ENCODE measurements around the gene MTA3. TPM values are rescaled to one million over a fixed set of nuclear protein-coding genes. Genes with fewer than 3 reads are reported as not detected.
A peak's percentile ranks its signal among the peaks of the same experiment; 100 is the strongest.

MTA3 gene
- total RNA-seq, 1 experiment from 2014 or later = 24.0 TPM

DNA sequence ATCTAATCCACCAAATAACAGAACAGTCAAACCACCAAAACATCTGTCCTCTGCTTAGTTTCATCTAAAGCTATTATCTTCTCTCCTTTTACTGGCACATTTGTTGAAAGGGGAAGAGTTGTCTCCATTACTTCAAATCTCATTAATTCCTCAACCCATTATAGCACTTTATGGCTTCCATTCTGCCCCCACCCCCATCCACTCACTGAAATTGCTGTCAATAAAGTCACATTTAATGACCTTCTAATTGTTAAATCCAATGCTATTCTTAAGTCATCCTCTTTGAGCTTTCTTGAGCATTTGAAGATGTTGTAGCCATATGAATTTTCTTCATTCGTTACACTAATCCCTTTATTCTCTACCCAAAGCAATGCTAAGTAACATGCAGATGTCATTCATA lies 190.3 kb downstream of the MTA3 start:
- DNase-seq (ENCODE audit: low read depth) = no peak

DNA sequence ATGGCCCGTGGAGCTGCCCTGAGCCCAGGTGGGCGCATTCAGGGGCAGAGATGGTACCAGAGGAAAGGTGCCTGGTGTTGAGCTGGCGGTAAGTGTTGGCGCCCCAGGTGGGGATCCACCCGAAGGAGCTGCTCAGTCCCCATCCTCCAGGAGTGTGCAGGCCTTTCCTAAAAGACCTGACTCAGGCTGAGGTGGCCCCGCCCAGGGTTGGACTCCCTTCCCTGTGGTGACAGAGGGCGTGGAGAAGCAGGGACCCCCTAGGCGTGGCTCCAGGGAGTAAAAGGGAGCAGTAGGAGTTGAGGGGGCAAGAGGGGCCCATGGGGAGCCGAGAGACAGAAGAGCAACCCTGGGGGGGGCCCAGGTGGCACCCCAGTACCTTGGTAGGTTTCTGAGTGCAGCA lies 193.1 kb downstream of the MTA3 start:
- no peak for DNase-seq (ENCODE audit: low read depth)

DNA sequence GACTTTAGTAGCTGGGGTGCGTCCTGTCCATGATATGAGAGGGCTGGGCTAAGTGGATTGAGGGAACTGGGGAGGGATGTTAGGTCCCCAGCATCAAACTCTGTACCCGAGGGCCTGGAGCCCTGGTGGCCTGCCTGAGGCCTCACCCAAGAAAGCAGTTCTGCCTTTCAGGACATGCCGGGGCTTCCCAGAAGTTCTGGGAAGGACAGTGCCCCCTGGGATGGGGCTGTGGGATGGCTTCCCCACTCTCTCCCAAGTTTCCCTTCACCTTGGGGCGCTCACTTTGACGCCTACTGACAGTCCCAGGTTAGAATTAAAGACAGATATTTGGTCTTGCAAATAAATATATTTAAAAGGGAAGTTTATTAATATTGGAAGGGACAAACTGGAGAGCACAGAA lies 193.7 kb downstream of the MTA3 start:
- no peak for DNase-seq (ENCODE audit: low read depth)

DNA sequence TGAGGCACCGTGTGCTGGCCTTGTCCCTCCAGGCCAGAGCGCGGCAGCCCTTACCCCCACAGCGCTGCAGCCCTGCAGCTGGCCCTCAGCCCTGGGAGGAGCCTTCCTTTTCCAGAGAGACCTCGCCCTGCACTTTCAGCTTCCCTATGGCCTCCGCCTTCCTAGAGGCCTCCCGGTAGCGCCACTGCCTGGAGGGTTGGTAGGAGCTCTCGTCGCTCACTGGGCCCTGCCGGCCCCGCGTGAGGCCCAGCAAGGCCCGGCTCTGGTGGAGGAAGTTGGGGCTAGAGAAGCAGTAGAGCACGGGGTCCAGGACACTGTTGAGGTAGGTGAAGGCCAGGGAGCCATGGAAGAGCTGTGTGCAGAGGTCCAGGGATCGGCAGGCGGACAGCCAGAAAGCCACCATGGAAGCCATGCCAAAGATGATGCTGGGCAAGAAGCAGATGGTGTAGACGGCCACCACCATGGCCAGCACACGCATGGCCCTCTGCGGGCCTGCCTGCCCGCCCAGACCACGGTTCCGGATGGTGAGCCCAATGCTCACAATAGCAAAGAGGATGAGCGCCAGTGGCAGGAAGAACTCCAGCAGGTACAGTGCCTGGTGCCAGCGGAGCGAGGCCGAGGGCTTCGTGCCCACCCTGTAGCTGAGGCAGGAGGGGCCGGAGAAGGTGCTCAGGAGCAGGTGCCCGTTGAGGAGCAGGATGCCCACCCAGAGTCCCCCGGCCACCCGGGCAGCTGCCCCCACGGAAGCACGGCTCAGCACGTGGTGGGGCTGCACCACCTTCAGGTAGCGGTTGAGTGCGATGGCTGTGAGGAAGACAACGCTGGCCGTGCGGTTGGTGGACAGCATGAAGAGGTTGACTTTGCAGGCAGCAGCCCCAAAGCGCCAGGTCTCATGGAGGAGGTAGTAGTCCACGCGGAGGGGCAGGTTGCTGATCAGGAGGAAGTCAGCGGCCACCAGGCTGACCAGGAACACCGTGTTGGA lies 194.7 kb downstream of the MTA3 start:
- DNase-seq (ENCODE audit: low read depth) = no peak

DNA sequence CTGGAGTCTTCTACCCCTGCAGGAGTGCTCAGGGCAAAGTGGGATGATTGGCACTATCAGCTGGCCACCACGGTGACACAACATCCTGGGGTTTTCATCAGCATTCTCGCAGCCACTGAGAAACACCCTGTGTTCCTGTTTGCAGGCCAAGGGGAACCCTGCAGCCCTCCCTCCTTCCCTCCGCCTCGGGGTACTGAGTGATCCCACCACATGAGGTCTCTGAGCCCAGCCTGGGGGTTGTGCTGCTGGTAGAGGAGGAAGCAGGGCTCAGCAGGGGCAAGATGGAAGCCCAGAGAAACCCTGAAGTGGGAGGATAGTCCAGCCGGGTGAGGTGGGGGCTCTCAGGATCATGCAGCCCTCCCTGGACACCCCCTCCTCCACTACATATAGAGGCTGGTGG lies 195.7 kb downstream of the MTA3 start, which contains the start of gene OXER1:
Gene OXER1 (minus strand): TSS at position 40 of the 400 bp plus-strand sequence. CDS start 73 bp downstream, outside the sequence.
- DNase-seq (ENCODE audit: low read depth) = no peak

DNA sequence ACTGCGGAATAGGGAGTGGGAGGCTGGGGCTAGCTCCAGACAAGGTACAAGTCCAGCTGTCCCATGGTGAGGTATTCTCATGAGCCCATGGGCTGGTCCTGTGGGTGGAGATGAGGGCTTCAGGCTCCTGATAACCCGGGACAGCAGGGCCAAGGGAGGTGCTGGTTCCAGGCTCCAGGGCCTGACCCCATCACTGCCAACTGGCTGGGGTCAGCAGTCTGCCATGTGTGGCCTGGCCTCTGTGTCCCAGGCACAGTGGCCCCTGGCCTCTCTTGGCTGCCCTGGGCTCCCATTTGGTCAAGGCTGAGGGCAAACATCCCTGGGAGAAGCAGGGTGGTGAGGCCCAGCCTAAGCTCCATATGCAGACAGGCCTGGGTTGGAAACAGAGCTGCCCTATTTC lies 196.5 kb downstream of the MTA3 start:
- no peak for DNase-seq (ENCODE audit: low read depth)

DNA sequence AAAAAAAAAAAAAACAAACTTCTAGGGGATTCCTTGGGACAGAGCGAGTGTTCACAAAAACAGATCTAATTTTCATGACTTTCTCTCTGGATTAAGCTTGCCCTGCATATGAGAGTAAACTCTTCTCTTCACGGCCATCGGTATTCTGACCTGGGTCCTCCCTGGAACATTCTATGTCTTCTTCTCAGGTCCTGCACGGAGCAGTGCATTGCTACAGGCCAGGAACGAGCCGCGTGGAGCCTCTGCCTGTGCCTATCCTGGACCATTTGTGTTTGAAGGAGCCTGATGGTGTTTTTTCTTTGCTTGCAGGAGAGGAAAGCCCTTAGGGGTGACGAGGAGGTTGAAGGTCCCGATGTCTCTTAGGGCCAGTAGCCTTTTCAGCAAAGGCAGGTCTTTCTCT lies 197.3 kb downstream of the MTA3 start:
- no peak for DNase-seq (ENCODE audit: low read depth)

DNA sequence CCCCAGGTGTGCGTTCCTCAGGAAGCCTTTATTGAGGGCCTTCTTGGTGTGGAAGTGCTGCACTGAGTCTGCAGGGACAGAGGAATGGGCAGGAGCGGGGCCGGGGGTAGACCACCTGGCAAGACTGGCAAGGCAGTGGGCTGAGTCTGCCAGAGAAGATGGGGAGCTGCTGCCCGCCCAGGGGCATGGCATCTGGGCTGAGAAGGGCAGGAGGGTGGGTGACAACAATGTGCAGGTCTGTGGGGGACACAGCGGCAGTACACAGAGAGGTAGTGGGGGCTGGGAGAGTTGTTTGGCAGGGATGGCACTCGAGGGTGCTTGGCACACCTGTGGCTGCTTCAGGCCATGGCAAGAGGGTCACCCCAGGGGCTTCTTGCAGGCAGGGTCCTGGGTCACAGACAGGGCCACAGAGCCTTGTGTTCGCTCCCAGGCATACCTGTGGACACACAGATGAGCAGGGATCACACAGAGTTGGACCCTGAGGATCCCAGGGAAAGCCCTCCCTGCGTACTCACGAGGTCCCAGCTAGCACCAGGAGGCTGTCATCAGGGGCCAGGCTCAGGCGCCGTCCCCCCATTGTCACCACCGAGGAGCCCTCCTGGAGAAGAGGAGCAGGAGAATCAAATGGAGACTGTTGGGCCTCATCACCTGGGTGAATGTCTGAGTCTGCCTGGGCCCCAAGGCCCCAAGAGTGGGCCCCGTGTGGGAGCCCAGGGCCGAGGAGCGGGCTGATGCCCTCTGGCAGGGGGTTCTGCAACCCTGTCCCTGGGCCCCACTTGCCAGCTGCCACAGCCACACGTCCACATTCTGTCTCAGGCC lies 198.9 kb downstream of the MTA3 start:
- DNase-seq (ENCODE audit: low read depth) = no peak

DNA sequence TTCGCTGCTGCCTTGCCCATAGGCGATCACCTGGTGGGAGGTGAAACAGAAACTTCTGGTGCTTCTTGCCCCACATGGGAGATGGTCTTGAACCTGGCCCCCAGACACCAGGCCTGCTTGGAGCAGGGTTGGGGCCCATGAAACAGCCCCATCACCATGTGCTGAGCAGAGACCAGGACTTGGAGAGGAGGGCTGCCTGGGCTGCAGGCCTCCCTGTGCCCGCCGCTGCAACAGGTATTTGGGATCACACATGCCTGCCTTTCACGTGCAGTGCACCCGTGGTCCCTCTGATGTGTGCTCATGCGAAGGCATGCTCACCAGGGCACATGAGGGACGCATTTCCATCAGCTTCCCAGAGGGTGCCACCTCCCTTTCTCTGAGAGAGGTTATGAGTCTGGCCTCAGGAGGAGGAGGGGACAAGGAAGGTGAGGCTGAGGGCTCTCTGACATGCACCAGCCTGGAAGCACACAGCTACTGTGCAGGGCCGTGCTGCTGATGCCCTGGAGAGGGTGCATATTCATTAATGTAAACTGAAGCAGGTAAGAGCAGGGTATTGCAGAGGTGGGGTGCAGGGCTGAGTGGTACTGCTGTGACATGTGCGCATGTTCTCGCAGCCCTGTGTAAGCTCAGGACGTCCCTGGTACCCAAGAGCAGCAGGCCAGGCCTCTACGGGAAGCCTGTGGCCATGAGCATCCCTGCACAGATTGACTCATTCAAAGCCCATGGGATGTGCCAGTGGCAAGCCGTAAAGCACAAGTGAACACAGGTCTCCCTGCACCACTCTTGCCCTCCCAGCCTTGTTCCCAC lies 199.7 kb downstream of the MTA3 start:
- DNase-seq (ENCODE audit: low read depth) = no peak

DNA sequence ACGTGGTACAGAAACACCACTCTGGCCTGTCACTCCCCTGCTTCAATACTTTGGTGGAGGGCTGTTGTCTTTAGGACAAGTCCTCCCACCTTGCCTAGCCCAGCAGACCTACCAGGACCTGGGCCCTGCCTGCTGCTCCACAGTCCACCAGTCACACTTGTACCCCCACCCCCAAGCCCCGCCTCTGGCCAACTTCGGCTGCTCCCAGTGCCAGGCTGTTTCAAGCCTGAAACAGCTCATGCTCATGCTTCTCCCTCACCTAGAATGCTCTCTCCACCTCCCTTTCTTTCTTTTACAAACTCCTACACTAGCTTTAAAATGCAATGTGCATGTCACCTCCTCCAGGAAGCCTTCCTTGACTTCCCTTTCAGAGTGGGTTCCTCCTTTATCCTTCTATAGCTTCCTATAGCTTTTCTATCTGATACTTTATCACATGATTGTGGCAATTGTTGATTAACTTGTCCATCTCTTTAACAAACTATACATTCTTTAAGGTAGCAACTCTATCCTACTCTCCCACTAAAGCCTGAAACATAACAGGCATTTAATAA lies 200.3 kb downstream of the MTA3 start:
- DNase-seq (ENCODE audit: low read depth) = no peak

DNA sequence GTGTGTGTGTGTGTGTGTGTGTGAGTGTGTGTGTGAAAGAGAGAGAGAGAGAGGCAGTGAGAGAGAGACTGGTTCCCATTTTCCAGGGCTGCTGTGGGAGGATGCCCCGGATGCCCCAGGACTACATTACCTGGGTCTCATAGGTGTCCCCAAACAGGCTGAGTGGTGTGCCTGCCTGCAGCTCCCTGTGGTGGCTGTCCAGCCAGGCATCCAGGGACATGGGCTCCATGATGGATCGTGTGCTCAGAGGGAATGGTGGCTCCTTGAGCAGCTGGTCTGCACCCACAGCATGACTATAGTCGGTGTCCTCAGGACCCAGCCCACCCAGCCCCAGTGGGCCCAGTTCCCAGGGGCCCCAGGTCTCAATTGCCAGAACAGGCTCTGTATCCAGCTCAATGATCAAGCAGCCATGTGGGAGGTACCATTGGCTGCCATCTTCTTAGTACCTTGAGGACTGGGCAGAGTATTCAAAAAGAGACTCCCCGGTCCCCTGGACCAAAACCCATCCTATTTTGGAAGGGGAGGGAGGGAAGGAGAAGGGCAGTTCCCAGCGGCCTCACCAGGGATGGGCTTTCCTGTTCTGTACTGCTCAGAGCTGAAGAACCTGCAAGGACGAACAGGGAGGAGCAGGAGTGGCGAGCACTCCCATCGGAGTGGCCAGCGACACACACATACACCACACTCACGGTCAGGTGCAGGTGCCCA lies 201.3 kb downstream of the MTA3 start:
- DNase-seq (ENCODE audit: low read depth) = no peak

DNA sequence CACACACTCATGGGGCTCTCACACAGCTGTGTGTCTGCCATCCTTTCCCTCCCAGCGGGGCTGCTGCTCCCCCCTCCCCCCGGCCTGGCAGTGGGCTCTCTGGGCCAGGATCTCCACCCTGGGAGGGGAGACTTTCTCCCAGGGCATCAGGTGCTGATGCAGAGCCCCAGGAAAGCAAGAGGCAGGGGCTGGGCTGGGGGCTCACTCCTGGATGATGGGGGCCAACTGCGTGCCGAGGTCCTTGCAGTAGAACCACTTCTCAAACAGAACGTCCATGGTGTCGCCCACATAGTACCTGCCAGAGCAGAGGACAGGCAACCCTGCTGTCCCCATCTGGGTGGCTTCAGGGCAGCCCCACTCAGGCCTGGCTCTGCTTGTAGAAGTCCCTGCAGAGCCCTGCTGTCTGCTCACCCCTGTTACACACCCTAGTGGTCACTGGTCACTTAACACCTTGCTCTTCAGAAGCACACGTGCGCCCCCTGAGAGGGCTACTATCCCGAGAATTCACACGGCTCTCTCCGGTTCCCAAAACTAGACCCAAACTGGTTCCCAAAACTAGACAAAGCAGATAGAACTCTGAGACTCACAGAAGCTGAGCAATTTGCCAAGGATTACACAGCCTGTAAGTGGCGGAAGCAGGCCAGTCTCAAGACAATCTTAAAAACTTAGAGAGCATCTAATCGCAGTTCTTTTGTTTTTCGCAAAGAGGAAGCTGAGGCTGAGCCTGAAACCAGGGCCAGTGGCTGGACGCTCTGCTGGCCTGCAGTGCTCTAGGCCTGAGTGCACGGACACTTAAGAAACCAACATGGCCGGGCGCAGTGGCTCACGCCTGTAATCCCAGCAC lies 202.1 kb downstream of the MTA3 start:
- DNase-seq (ENCODE audit: low read depth) = peak; percentile 35

DNA sequence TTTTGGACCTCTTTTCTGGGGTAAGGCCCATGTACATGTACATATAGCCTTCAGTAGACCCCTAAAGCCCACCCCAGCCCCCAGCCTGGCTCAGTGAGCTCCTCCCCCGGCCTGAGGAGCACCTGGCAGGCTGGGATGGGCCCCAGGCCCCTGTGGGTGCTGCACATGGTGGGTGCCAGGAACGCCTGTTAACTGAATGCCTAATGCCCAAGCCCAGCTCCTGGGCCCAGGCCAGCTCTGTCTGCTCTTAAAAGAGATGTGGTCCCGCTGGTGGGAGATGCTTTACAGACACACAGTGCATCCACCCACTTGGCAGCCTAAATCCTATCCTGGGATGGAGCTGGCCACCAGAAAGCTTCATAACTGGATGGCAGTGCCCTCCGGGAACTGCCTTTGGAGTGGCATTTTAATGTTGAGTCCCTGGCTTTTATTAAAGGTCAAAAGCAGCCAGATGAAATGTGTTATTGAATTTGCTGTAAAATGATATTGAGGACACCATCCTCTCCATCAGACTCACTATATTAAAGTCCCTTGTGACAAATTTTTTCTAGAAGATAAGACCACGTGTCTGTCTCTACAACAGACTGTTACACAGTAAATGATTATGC lies 203.2 kb downstream of the MTA3 start:
- no peak for DNase-seq (ENCODE audit: low read depth)

DNA sequence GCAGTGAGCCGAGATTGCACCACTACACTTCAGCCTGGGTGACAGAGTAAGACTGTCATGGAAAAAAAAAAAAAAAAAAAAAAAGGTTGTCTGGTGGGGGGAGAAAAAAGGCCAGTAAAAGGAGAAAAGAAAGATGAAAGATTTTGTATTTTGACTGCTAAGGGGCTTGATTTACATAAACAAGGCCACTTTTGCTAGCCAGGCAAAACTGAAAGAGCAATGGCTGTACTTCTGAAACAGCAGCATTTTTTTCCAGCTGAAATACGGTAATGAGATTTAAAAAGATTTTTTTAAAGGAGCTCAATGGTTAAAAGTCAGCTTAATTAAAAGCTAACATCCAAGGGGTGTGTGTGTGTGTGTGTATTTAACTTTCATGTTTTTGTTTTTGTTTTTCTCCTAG lies 206.8 kb downstream of the MTA3 start:
- no peak for DNase-seq (ENCODE audit: low read depth)

DNA sequence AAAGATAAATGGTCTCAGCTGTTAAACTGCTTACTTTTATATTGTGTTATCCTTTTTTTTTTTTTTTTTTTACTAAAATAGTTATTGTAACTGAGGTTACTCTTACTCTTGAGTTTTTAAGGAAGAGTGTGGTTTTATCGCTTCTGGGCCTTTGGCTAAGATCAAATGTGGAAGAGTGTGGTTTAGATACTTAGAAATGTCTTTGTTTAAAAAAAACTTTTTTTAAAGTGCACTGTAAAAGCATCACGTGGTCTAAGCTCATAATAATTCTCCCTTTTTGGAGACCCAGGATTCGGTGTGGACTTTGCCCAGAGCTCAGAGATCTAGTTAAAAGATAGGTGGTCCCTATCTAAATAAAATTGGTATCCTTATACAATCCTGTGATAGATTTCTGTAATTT lies 207.4 kb downstream of the MTA3 start:
- no peak for DNase-seq (ENCODE audit: low read depth)

DNA sequence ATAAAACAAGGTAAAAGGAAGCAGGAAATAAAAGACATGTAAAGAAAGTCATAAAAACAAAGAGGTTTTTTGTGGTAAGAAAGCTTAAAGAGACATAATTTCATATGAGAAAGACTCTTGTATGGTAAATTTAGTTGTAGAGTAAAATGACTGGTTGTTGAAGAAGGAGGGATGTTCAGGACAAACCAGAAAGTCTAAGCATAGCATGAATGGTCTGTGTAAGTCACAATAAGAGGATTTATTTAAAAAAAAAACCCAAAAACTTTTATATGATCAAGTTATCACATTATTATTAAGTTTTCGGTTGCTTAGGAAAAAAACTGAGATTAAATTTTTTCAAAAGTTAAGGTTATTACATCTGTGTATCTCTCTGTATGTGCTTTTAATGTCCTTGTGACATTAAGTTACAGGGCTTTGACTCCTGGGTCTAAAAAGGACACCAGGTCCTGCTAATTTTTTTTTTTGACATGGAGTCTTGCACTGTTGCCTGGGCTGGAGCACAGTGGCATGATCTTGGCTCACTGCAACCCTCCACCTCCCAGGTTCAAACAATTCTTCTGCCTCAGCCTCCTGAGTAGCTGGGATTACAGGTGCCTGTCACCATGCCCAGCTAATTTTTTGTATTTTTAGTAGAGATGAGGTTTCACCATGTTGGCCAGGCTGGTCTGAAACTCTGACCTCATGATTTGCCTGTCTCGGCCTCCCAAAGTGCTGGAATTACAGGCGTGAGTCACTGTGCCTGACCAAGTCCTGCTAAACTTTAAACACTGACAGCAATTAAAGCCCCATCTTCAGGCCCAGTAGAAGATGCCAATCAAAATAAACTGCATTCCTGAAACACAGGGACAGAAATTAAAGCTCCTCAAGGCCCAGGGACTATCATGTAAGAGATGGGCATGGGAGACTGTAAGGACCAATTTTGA lies 209.7 kb downstream of the MTA3 start:
- peak; percentile 47 for DNase-seq (ENCODE audit: low read depth)

DNA sequence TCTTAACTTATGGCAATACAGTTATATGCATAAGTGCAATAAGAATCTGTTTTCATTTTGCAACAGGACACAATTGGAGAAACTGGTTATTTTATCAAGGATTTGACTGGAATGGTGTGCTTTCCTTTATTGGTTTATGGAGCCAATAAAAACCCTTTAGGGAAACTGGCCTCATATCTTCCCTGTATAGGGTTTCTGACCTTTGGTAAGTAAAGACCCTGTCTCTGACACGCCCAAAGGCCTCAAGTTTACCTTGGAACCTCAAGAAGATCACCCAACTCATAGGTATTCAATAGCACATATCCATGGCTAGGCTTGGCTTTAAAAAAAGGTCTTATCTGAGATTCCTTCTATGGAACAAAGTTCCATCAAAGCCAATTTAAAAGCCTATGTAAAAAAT lies 212.7 kb downstream of the MTA3 start:
- DNase-seq (ENCODE audit: low read depth) = no peak

DNA sequence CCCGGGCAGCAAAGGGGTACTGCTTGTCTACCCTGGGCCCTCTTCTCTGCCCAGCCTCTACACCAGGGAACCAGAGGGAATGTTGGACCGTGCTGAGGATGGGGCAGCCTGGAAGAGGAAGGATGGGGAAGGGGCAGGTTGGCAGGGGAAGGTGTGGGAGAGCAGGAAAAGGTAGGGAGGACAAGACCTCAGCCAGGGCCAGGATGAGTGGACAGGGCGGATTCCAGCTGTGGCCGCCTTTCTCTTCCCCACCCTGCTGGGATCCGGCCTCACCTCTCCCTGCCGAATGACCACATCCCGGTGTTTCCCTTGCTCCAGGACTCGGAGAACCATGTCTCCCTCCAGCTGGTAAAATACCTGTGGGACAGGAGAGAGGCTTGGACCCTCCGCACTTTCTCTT lies 215.1 kb downstream of the MTA3 start:
- no peak for DNase-seq (ENCODE audit: low read depth)
